HEK293 (cell line): ENCODE data around the gene LRRC47.

ENCODE experiments used
- CTCF ChIA-PET: fragments of 350-600 bp; formaldehyde crosslinking; extraction: SDS; loops from one replicate; lab custom pipeline; 2021; ENCODE audit warnings: antibody characterized with exemption; lab: Yijun Ruan, JAX
- POLR2A ChIA-PET: fragments of 300-600 bp; formaldehyde crosslinking; extraction: SDS; loops from one replicate; lab custom pipeline; 2020; ENCODE audit warnings: antibody characterized with exemption, inconsistent platforms; lab: Yijun Ruan, JAX
- H3K27ac ChIP-seq: fragments of 200-500 bp; sonication (Bioruptor generic); 2 replicates; pipeline ENCODE4 v1.5.1; 2014; ENCODE audit warnings: low read depth, low read length, control low read depth, inconsistent platforms; ENCODE audit errors: extremely low read depth
- H3K36me3 ChIP-seq, 2 experiments: fragments of 200-500 bp in 1 of 2; sonication (Bioruptor generic) in 1 of 2; 1 replicate in 1 of 2; 2 replicates in 1 of 2; pipeline ENCODE4 v1.5.1; 2014 to 2017; ENCODE audit warnings: inconsistent platforms in 2 of 2, low read length in 2 of 2; ENCODE audit not compliant: control insufficient read depth in 2 of 2, insufficient read depth in 1 of 2
- H3K4me1 ChIP-seq: fragments of 200-500 bp; sonication (Bioruptor generic); 2 replicates; pipeline ENCODE4 v1.5.1; 2014; ENCODE audit warnings: mild to moderate bottlenecking, low read length, inconsistent platforms; ENCODE audit not compliant: control insufficient read depth, insufficient read depth
- H3K4me3 ChIP-seq: 2 replicates; pipeline ENCODE4 v1.5.1; 2011; ENCODE audit warnings: low read depth, mild to moderate bottlenecking, control low read depth, low read length, moderate library complexity
- H3K9me3 ChIP-seq: fragments of 200-500 bp; sonication (Bioruptor generic); 2 replicates; pipeline ENCODE4 v1.5.1; 2014; ENCODE audit warnings: low read depth, low read length, inconsistent platforms; ENCODE audit not compliant: control insufficient read depth, insufficient read depth
- HOXA7 ChIP-seq: sonication (generic); formaldehyde crosslinking; IDR thresholded peaks from 2 replicates; pipeline ENCODE4 v1.8.1; 2022; ENCODE audit warnings: missing genetic modification reagents, borderline replicate concordance
- MYNN ChIP-seq: fragments of 450-650 bp; formaldehyde crosslinking; IDR thresholded peaks from 2 replicates; pipeline ENCODE4 v1.5.1; 2016; ENCODE audit warnings: missing biosample characterization, missing genetic modification characterization, borderline replicate concordance
- PRDM2 ChIP-seq: fragments of 450-650 bp; formaldehyde crosslinking; IDR thresholded peaks from 2 replicates; pipeline ENCODE4 v1.5.1; 2016; ENCODE audit warnings: missing biosample characterization, missing genetic modification characterization, borderline replicate concordance
- REPIN1 ChIP-seq: fragments of 450-650 bp; formaldehyde crosslinking; IDR thresholded peaks from 2 replicates; pipeline ENCODE4 v1.5.1; 2017; ENCODE audit warnings: missing biosample characterization, missing genetic modification characterization, low read depth
- SP7 ChIP-seq: fragments of 450-650 bp; formaldehyde crosslinking; IDR thresholded peaks from 2 replicates; pipeline ENCODE4 v1.5.1; 2016; ENCODE audit warnings: missing biosample characterization, missing genetic modification characterization
- ZBTB10 ChIP-seq: fragments of 450-650 bp; formaldehyde crosslinking; IDR thresholded peaks from 2 replicates; pipeline ENCODE4 v1.5.1; 2016; ENCODE audit warnings: missing biosample characterization, missing genetic modification characterization
- ZBTB21 ChIP-seq: fragments of 450-650 bp; formaldehyde crosslinking; IDR thresholded peaks from 2 replicates; pipeline ENCODE4 v1.5.1; 2017; ENCODE audit warnings: missing biosample characterization, missing genetic modification characterization
- ZFHX2 ChIP-seq: fragments of 450-650 bp; formaldehyde crosslinking; conservative IDR thresholded peaks from 2 replicates; pipeline ENCODE4 v1.5.1; 2016; ENCODE audit warnings: missing biosample characterization, missing genetic modification characterization
- ZFP3 ChIP-seq: fragments of 450-650 bp; formaldehyde crosslinking; IDR thresholded peaks from 2 replicates; pipeline ENCODE4 v1.5.1; 2016; ENCODE audit warnings: low read depth, missing biosample characterization, missing genetic modification characterization
- ZNF114 ChIP-seq: fragments of 450-650 bp; formaldehyde crosslinking; IDR thresholded peaks from 2 replicates; pipeline ENCODE4 v1.5.0; 2017; ENCODE audit warnings: missing biosample characterization, missing genetic modification characterization
- ZNF138 ChIP-seq: fragments of 450-650 bp; formaldehyde crosslinking; IDR thresholded peaks from 2 replicates; pipeline ENCODE4 v1.5.1; 2016; ENCODE audit warnings: missing biosample characterization, missing genetic modification characterization, borderline replicate concordance
- ZNF16 ChIP-seq: fragments of 450-650 bp; formaldehyde crosslinking; IDR thresholded peaks from 2 replicates; pipeline ENCODE4 v1.5.1; 2016; ENCODE audit warnings: low read depth, missing biosample characterization, missing genetic modification characterization
- ZNF184 ChIP-seq: fragments of 450-650 bp; IDR thresholded peaks from 2 replicates; pipeline ENCODE4 v1.5.1; 2018; ENCODE audit warnings: missing biosample characterization, mild to moderate bottlenecking, missing genetic modification characterization
- ZNF202 ChIP-seq: fragments of 450-650 bp; formaldehyde crosslinking; IDR thresholded peaks from 2 replicates; pipeline ENCODE4 v1.5.1; 2016; ENCODE audit warnings: missing biosample characterization, missing genetic modification characterization, borderline replicate concordance
- ZNF248 ChIP-seq: fragments of 450-650 bp; formaldehyde crosslinking; IDR thresholded peaks from 2 replicates; pipeline ENCODE4 v1.5.1; 2017; ENCODE audit warnings: missing biosample characterization, missing genetic modification characterization
- ZNF341 ChIP-seq: fragments of 450-650 bp; formaldehyde crosslinking; IDR thresholded peaks from 2 replicates; pipeline ENCODE4; 2016; ENCODE audit warnings: low read depth, missing biosample characterization, missing genetic modification characterization
- ZNF416 ChIP-seq: fragments of 450-650 bp; formaldehyde crosslinking; IDR thresholded peaks from 2 replicates; pipeline ENCODE4 v1.5.1; 2016; ENCODE audit warnings: missing biosample characterization, missing genetic modification characterization
- ZNF558 ChIP-seq: fragments of 450-650 bp; formaldehyde crosslinking; IDR thresholded peaks from 2 replicates; pipeline ENCODE4 v1.5.1; 2016; ENCODE audit warnings: missing biosample characterization, missing genetic modification characterization
- ZNF621 ChIP-seq: fragments of 450-650 bp; formaldehyde crosslinking; IDR thresholded peaks from 2 replicates; pipeline ENCODE4 v1.5.1; 2017; ENCODE audit warnings: missing biosample characterization, missing genetic modification characterization
- ZNF677 ChIP-seq: fragments of 450-650 bp; IDR thresholded peaks from 2 replicates; pipeline ENCODE4 v1.5.0; 2018; ENCODE audit warnings: missing biosample characterization, mild to moderate bottlenecking, missing genetic modification characterization, moderate library complexity
- ZNF76 ChIP-seq: fragments of 450-650 bp; formaldehyde crosslinking; IDR thresholded peaks from 2 replicates; pipeline ENCODE4; 2016; ENCODE audit warnings: low read depth, missing biosample characterization, missing genetic modification characterization, borderline replicate concordance
- ZNF768 ChIP-seq: fragments of 450-650 bp; formaldehyde crosslinking; IDR thresholded peaks from 2 replicates; pipeline ENCODE4 v1.5.1; 2018; ENCODE audit warnings: missing biosample characterization, mild to moderate bottlenecking, missing genetic modification characterization
- ZNF843 ChIP-seq: fragments of 450-650 bp; formaldehyde crosslinking; IDR thresholded peaks from 2 replicates; pipeline ENCODE4 v1.5.1; 2016; ENCODE audit warnings: missing biosample characterization, missing genetic modification characterization
- ZSCAN5A ChIP-seq: fragments of 450-650 bp; formaldehyde crosslinking; IDR thresholded peaks from 2 replicates; pipeline ENCODE4 v1.5.1; 2016; ENCODE audit warnings: missing biosample characterization, missing genetic modification characterization

Gene LRRC47

GRCh38 chr1:3795453-3796214 lies 664 bp downstream of the LRRC47 start (continued):
- no peak for TF ChIP-seq ZNF558
- TF ChIP-seq ZNF843 (tag by site-specific recombination), result no peak
- TF ChIP-seq ZNF768 (tag by site-specific recombination), result no peak
- TF ChIP-seq ZNF138, result no peak
- TF ChIP-seq ZNF248 (tag by site-specific recombination), result no peak
- no peak for TF ChIP-seq ZNF341 (tag by site-specific recombination)
- TF ChIP-seq ZNF184 (tag by site-specific recombination), result no peak
- TF ChIP-seq ZFHX2 (tag by site-specific recombination), result 0 out of 2 replicates have a peak, but pooled peaks have one; percentile 19
- no peak for TF ChIP-seq ZNF114 (tag by site-specific recombination)

GRCh38 chr1:3790952-3791351 lies 5.3 kb downstream of the LRRC47 start:
- TF ChIP-seq ZNF621 (tag by site-specific recombination) (no peak), ZNF202 (tag by site-specific recombination) (no peak), MYNN (tag by site-specific recombination) (no peak), HOXA7 (CRISPR knock-in tag) (no peak), REPIN1 (no peak), ZFP3 (tag by site-specific recombination) (no peak), ZSCAN5A (tag by site-specific recombination) (no peak), ZNF416 (tag by site-specific recombination) (no peak), ZNF76 (tag by site-specific recombination) (no peak)
- TF ChIP-seq, all 188 proteins: peak for 0
- Histone ChIP-seq H3K4me3 (no peak overlapping the region), H3K9me3 (no peaks in the 10 kb centered on the region), H3K4me1 (peaks cover 3% of the 10 kb centered on the region; the same call in 1 of the 2 replicates), H3K36me3 (peaks cover 11 to 76% of the 10 kb centered on the region in 2 experiments; a peak in 2 of 3 replicates), H3K27ac (no peak overlapping the region)
- ChIA-PET CTCF (interaction anchor here (0.5 kb wide), 1 partner anchor 338 kb away, joined by 4 read pairs; no protein-coding TSS in a partner anchor), POLR2A (no interaction called here)

GRCh38 chr1:3790500-3790923 lies 5.8 kb downstream of the LRRC47 start:
- no peaks in the 10 kb centered on the region for H3K9me3 ChIP-seq
- POLR2A ChIA-PET, result no interaction called here
- H3K4me1 ChIP-seq, result peaks cover 3% of the 10 kb centered on the region; the same call in 1 of the 2 replicates
- CTCF ChIA-PET, result interaction anchor here (0.5 kb wide), 1 partner anchor 337 kb away, joined by 4 read pairs; no protein-coding TSS in a partner anchor
- no peak overlapping the region for H3K27ac ChIP-seq
- H3K4me3 ChIP-seq, result no peak overlapping the region
- H3K36me3 ChIP-seq, result peaks cover 15 to 80% of the 10 kb centered on the region in 2 experiments; a peak in 2 of 3 replicates
- TF ChIP-seq ZBTB10 (tag by site-specific recombination) (no peak), SP7 (tag by site-specific recombination) (no peak), PRDM2 (tag by site-specific recombination) (no peak), ZNF16 (tag by site-specific recombination) (no peak), ZNF677 (no peak), ZBTB21 (tag by site-specific recombination) (no peak)
